CD8-positive, alpha-beta memory T cell (primary cell): ENCODE results near the gene TCAP. TPM values are rescaled to one million over a fixed set of nuclear protein-coding genes. Genes with fewer than 3 reads are reported as not detected.
A peak's percentile ranks its signal among the peaks of the same experiment; 100 is the strongest.

Experiments used
- CTCF ChIA-PET: fragments of 350-600 bp; sonication (Branson Sonifier 250); formaldehyde crosslinking; loops from one replicate; lab custom pipeline; 2021; ENCODE audit warnings: antibody characterized with exemption; lab: Charles Lee
- POLR2A ChIA-PET: fragments of 350-600 bp; sonication (Branson Sonifier 250); formaldehyde crosslinking; loops from one replicate; lab custom pipeline; 2021; ENCODE audit warnings: antibody characterized with exemption; lab: Charles Lee
- DNase-seq, 5 donors: peaks; one replicate each; pipeline versions ENCODE4 v3.0.0 to v3.0.0-alpha.2; 2020 to 2022; ENCODE audit warnings: mixed read lengths in 1 of 5
- H3K27ac ChIP-seq: one replicate; pipeline ENCODE4 v1.7.0; 2013; ENCODE audit warnings: low read depth, mild to moderate bottlenecking, low read length, moderate library complexity
- H3K27me3 ChIP-seq: 2 replicates; pipeline ENCODE4 v1.7.0; 2013; ENCODE audit warnings: low read length, mild to moderate bottlenecking; ENCODE audit not compliant: insufficient read depth, poor library complexity, severe bottlenecking
- H3K36me3 ChIP-seq: 2 replicates; pipeline ENCODE4 v1.7.0; 2013; ENCODE audit warnings: mild to moderate bottlenecking, low read length, moderate library complexity; ENCODE audit not compliant: insufficient read depth
- H3K4me1 ChIP-seq: 2 replicates; pipeline ENCODE4 v1.7.0; 2013; ENCODE audit warnings: mild to moderate bottlenecking, low read length, moderate library complexity; ENCODE audit not compliant: insufficient read depth
- H3K4me3 ChIP-seq: 2 replicates; pipeline ENCODE4 v1.7.0; 2013; ENCODE audit warnings: mild to moderate bottlenecking, low read length
- H3K9me3 ChIP-seq: 2 replicates; pipeline ENCODE4 v1.7.0; 2013; ENCODE audit warnings: mild to moderate bottlenecking, low read length
- H3K27ac Mint-ChIP-seq, 8 donors: one replicate each; pipeline ENCODE4 v1.8.0; 2020 to 2021; ENCODE audit warnings: mixed read lengths in 8 of 8, mild to moderate bottlenecking in 6 of 8, inconsistent platforms in 3 of 8, moderate library complexity in 3 of 8
- H3K27me3 Mint-ChIP-seq, 2 donors: one replicate each; pipeline ENCODE4 v1.8.0; 2020 to 2021; ENCODE audit warnings: mixed read lengths in 2 of 2, mild to moderate bottlenecking in 1 of 2, moderate library complexity in 1 of 2
- H3K36me3 Mint-ChIP-seq, 3 donors: one replicate each; pipeline ENCODE4 v1.8.0; 2020 to 2021; ENCODE audit warnings: mixed read lengths in 3 of 3, inconsistent platforms in 1 of 3, mild to moderate bottlenecking in 1 of 3
- H3K4me1 Mint-ChIP-seq, 3 donors: one replicate each; pipeline ENCODE4 v1.8.0; 2020 to 2021; ENCODE audit warnings: mixed read lengths in 3 of 3, inconsistent platforms in 1 of 3, mild to moderate bottlenecking in 1 of 3
- H3K4me3 Mint-ChIP-seq, 7 donors: one replicate each; pipeline ENCODE4 v1.8.0; 2020 to 2021; ENCODE audit warnings: mixed read lengths in 7 of 7, mild to moderate bottlenecking in 6 of 7, moderate library complexity in 4 of 7, inconsistent platforms in 2 of 7
- H3K9me3 Mint-ChIP-seq, 5 donors: one replicate each; pipeline ENCODE4 v1.8.0; 2020 to 2022; ENCODE audit warnings: mixed read lengths in 5 of 5, mild to moderate bottlenecking in 3 of 5, moderate library complexity in 2 of 5, inconsistent platforms in 1 of 5
- polyA plus RNA-seq: library from polyadenylated mRNA; unstranded; fragments of 300-500 nt; fragmentation: Illumina TruSeq; gene quantifications from one replicate; pipeline ENCODE4 v1.2.3, GENCODE V29; 2021
- total RNA-seq, 2 experiments: library from RNA; stranded (reverse); gene quantifications; one replicate each; pipeline ENCODE4 v1.2.3, GENCODE V29; 2021

The TCAP gene, protein sequence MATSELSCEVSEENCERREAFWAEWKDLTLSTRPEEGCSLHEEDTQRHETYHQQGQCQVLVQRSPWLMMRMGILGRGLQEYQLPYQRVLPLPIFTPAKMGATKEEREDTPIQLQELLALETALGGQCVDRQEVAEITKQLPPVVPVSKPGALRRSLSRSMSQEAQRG
- total RNA-seq (1 to 10 TPM in 1 of 2 experiments, under 1 TPM in 1; 0.97 to 1.6 TPM), polyA plus RNA-seq (not detected)

DNA sequence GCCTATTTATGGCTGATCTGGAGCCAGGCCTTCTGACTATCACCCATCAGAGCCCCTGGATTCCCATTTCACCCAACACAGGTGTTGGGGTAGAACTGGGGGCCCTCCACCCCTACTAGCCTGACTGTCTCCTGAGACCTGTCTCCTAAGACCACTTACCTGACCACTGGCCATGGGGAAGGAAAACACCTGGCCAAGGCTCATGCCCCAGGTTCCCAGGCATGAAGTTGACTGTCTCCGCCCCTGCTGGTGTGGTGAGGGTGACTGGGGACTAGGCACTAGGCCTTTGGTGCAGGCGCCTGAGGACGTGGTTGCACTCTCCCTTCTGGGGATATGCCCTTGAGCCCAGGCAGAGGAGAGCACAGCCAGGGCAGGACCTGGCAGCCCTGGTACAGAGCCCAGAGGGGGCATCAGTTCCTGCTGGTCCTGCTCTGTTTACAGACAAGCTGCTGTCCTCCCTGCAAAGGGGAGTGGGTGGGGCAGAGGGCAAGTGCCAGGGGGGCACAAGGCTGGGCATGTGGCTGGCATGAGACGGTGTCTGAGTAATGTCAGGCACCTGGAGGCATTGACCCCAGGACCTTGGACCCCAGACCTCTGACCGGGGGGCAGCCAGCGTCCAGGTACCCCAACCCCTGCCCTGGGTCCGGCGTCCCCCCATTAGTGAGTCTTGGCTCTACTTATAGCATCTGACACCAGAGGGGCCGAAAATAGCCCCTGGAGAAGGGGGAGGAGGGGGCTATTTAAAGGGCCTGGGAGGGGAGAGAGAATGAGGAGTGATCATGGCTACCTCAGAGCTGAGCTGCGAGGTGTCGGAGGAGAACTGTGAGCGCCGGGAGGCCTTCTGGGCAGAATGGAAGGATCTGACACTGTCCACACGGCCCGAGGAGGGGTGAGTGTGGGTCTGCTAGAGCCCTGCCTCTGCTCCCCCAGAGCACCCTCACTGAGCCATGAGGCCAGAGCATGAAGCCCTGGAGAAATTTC, at the start of gene TCAP:
TSS of gene TCAP (plus strand) at position 769 of the 981 bp plus-strand sequence. CDS start at position 780, 11 bp downstream.
- Mint-ChIP-seq H3K27me3 (peaks cover 3 to 19% of the 10 kb centered on the region in 2 donors), H3K36me3 (peaks cover 0 to 31% (median 4%) of the 10 kb centered on the region in 3 donors), H3K4me1 (peaks cover 4 to 16% (median 6%) of the 10 kb centered on the region in 3 donors), H3K4me3 (peak within 1 kb of the TSS in 2 of 7 donors; percentile 23 to 28), H3K9me3 (no peaks in the 10 kb centered on the region), H3K27ac (peak within 1 kb of the TSS in 5 of 8 donors; percentile 23 to 71 (median 33))
- no peak for DNase-seq
- no peaks in the 10 kb centered on the region for H3K9me3 ChIP-seq
- CTCF ChIA-PET, result interaction anchor here (0.9 to 9.1 kb wide), 5 partner anchors 10 to 43 kb away, joined by 3 to 60 read pairs (median 9); no protein-coding TSS in a partner anchor
- peaks cover 19% of the 10 kb centered on the region for H3K36me3 ChIP-seq
- POLR2A ChIA-PET, result no interaction called here
- H3K4me3 ChIP-seq, result no peak within 1 kb of the TSS
- H3K27me3 ChIP-seq, result no peaks in the 10 kb centered on the region
- H3K4me1 ChIP-seq, result peaks cover 6% of the 10 kb centered on the region
- H3K27ac ChIP-seq, result no peak within 1 kb of the TSS

DNA sequence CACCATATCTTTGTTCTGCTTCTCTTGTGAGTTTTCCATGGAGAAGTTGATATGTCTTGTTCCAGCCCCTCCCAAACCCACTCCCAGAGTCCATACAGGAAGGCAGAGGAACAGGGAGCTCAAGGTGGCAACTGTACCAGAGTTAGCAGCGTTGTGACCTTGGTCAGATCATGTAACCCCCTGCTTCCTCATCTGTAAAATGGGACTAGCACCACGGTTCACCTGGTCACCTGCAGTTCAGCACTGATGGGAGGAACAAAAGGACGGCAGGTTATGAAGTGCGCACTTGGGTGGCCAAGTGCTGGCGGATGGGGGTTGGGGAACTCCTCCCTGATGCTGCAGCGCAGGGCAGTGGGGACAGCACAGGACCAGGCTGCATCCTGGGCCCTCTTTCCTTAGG, 49.7 kb upstream of the TCAP start:
- Histone ChIP-seq H3K27ac (no peak overlapping the region), H3K36me3 (no peaks in the 10 kb centered on the region), H3K9me3 (no peaks in the 10 kb centered on the region), H3K27me3 (peaks cover 4% of the 10 kb centered on the region), H3K4me1 (peaks cover 9% of the 10 kb centered on the region), H3K4me3 (no peak overlapping the region)
- DNase-seq, result no peak
- Mint-ChIP-seq H3K4me3 (peak overlapping the region in 1 of 7 donors; percentile 38), H3K27ac (no peak overlapping the region), H3K36me3 (peaks cover 0 to 2% (median 0%) of the 10 kb centered on the region in 3 donors), H3K27me3 (peaks cover 12 to 38% of the 10 kb centered on the region in 2 donors), H3K4me1 (peaks cover 0 to 9% (median 7%) of the 10 kb centered on the region in 3 donors), H3K9me3 (peaks cover 0 to 2% (median 0%) of the 10 kb centered on the region in 5 donors)
- ChIA-PET CTCF (interaction anchor here (1.1 to 3.7 kb wide), 3 partner anchors 8 to 53 kb away, joined by 3 to 15 read pairs (median 3); partner anchors contain the start of gene PNMT), POLR2A (no interaction called here)

DNA sequence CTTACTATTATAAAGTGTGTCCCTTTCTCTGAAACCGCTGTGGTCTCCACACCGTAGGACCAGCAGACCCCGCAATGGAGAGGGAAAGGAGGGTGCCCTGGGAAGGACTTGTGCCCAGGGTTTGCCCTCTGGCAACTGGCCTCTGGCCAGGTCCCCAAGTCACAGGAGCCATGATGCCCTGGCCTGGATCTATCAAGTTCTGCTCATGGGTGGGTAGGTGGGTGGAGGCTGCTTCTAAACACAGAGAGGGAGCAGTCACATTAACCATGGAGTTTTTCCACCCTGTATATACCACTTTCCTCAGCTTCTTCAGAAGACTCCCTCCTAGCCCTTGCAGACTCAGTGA, 48.1 kb upstream of the TCAP start:
- DNase-seq, result no peak
- peaks cover 0 to 2% (median 0%) of the 10 kb centered on the region in 3 donors for H3K36me3 Mint-ChIP-seq
- peaks cover 4 to 12% (median 11%) of the 10 kb centered on the region in 3 donors for H3K4me1 Mint-ChIP-seq
- peak overlapping the region; percentile 41 for H3K4me3 ChIP-seq
- peaks cover 4% of the 10 kb centered on the region for H3K27me3 ChIP-seq
- ChIA-PET CTCF (interaction anchor here (1.0 to 11.4 kb wide), 2 partner anchors 17 to 35 kb away, joined by 4 to 161 read pairs; partner anchors contain the start of gene STARD3), POLR2A (no interaction called here)
- H3K9me3 ChIP-seq, result no peaks in the 10 kb centered on the region
- H3K4me1 ChIP-seq, result peaks cover 12% of the 10 kb centered on the region
- H3K27ac ChIP-seq, result no peak overlapping the region
- peak overlapping the region; percentile 54 to 85 (median 66) for H3K4me3 Mint-ChIP-seq
- H3K36me3 ChIP-seq, result no peaks in the 10 kb centered on the region
- no peak overlapping the region for H3K27ac Mint-ChIP-seq
- H3K9me3 Mint-ChIP-seq, result no peaks in the 10 kb centered on the region
- H3K27me3 Mint-ChIP-seq, result peaks cover 9 to 29% of the 10 kb centered on the region in 2 donors

DNA sequence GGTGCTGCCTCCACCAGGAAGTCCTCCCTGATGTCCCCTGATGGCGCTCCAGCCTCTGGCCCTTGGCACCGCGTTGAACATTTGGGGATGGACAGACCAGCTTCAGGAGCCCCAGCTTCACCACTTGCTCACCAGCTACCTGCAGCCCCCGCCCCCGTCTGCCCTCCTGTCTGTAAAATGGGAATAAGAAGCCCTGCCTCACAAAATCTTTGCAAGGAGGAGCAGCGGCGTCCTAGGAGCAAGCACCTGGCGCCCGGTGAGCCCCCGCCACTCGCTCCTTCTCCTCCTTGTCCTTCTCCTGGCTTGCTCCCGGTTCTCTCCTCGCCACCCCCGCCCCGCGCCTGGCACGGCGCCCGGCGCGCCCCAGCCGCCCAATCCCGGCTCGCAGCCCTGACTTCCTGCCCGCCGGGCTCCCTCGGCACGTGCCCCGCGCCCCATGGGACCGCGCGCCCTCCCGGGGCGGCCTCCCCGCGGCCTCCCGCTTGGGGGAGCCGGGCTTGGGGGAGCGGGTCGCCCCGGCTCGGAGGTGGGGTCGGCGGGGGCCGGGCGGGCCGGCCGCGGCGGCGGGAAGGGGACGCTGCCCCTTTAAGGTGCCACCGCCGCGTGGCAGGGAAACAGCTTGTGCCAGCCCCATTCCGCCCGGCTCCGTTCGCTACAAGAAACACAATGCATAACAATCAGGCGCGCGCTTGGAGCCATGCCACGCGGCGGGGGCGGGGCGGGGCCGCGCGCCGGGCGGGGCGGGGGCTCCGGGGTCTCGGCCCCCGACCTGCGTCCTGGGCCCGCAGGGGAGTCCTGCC, 47.5 kb upstream of the TCAP start:
- Mint-ChIP-seq H3K27ac (no peak overlapping the region), H3K4me3 (peak overlapping the region; percentile 72 to 90 (median 82)), H3K27me3 (peaks cover 9 to 29% of the 10 kb centered on the region in 2 donors), H3K9me3 (no peaks in the 10 kb centered on the region), H3K36me3 (peaks cover 0 to 2% (median 0%) of the 10 kb centered on the region in 3 donors), H3K4me1 (peaks cover 10 to 17% (median 16%) of the 10 kb centered on the region in 3 donors)
- no peaks in the 10 kb centered on the region for H3K9me3 ChIP-seq
- H3K36me3 ChIP-seq, result no peaks in the 10 kb centered on the region
- peak; percentile 32 to 68 (median 47) for DNase-seq
- H3K4me3 ChIP-seq, result peak overlapping the region; percentile 41
- peaks cover 16% of the 10 kb centered on the region for H3K4me1 ChIP-seq
- no peak overlapping the region for H3K27ac ChIP-seq
- POLR2A ChIA-PET, result no interaction called here
- peaks cover 4% of the 10 kb centered on the region for H3K27me3 ChIP-seq
- CTCF ChIA-PET, result interaction anchor here (1.0 to 11.4 kb wide), 3 partner anchors 16 to 70 kb away, joined by 4 to 161 read pairs (median 5); partner anchors contain the start of gene STARD3

DNA sequence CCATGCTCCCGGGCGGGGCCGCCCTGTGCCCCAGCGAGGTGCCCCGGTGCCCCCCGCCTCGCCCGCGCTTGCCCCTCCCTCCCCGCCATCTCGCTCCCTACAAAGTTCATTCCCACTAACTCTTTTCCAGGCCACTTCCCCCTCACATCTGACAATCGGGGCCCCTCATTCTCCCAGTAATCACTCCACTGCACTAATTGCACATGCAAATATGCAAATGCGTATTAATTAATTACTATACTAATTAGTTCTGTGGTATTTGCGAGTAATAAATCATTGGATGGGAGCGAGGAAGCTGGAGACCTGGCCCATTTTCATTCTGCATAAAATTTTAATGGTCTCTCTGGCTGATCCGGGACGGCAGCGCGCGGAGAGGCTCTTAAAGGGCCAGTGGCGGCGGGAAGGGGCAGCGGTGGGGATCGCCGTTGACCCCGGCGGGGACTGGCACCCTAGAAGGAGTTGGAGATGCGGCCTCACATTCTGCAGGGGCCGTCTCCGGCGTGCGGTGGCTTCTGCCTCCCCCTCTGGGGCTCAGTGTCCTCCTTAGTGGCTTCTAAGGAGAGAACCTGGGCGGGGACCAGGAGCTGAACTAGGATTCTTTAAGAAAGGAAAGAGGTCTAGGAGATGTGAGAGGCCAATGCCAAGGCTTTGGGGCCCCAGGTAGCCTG, 46.8 kb upstream of the TCAP start:
- peak overlapping the region; percentile 72 to 90 (median 82) for H3K4me3 Mint-ChIP-seq
- Histone ChIP-seq H3K36me3 (no peaks in the 10 kb centered on the region), H3K9me3 (no peaks in the 10 kb centered on the region), H3K4me1 (peaks cover 24% of the 10 kb centered on the region), H3K27ac (no peak overlapping the region), H3K4me3 (peak overlapping the region; percentile 51), H3K27me3 (peaks cover 4% of the 10 kb centered on the region)
- peaks cover 2 to 21% of the 10 kb centered on the region in 2 donors for H3K27me3 Mint-ChIP-seq
- H3K36me3 Mint-ChIP-seq, result peaks cover 0 to 2% (median 0%) of the 10 kb centered on the region in 3 donors
- ChIA-PET POLR2A (interaction anchor here (1.4 kb wide), 1 partner anchor 19 kb away, joined by 3 read pairs; the partner anchor contains the start of gene STARD3), CTCF (interaction anchor here (1.3 to 11.4 kb wide), 5 partner anchors 15 to 362 kb away, joined by 4 to 161 read pairs (median 5); partner anchors contain the start of genes MIEN1, PSMD3 and STARD3)
- no peak for DNase-seq
- H3K9me3 Mint-ChIP-seq, result no peaks in the 10 kb centered on the region
- peak overlapping the region in 2 of 8 donors; percentile 66 to 74 for H3K27ac Mint-ChIP-seq
- peaks cover 16 to 24% (median 18%) of the 10 kb centered on the region in 3 donors for H3K4me1 Mint-ChIP-seq

DNA sequence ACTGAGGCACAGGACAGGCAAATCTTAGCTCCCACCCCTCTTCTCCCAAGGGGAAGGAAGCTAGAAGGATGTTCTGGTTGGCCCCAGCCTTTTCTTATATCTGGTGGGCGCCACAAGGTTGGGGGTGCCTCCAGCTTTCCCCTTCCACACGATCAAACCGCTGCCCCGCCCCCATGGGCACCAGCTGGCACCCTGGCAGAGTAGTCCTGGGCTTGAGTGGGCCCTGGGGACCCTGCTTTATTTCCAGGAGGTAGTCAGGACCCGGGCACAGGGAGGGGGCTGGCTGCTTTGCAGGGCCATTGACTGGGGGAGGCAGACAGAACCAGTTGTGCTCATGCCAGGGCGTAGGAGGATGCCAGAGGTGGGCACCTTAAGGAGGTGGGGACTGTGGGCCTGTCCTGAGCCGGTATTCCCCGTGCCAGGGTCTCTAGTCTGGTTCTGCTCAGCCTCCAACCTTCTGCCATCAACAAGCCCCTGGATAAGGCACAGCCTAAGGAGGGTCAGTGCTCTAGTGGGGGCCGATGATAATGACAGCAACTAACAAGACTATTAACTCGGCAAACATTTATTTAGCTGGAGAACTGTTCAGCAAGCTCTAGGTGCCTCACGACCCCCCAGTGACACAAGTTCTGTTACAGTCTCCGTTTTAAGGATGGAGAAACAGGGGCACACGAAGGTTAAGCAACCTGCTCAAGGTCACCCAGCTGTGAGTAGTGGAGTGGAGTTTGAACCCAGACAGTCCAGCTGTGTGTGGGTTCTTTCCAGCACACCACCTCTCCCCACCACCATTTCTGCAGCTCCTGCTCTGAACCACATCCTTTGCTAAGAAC, 46.0 kb upstream of the TCAP start:
- H3K27me3 Mint-ChIP-seq, result peaks cover 1 to 18% of the 10 kb centered on the region in 2 donors
- no peaks in the 10 kb centered on the region for H3K36me3 ChIP-seq
- POLR2A ChIA-PET, result interaction anchor here (0.5 to 1.4 kb wide), 2 partner anchors 18 to 111 kb away, joined by 3 to 5 read pairs; partner anchors contain the start of gene STARD3
- peaks cover 4% of the 10 kb centered on the region for H3K27me3 ChIP-seq
- CTCF ChIA-PET, result interaction anchor here (1.1 to 11.4 kb wide), 6 partner anchors 12 to 362 kb away, joined by 3 to 161 read pairs (median 4); partner anchors contain the start of genes MIEN1, PSMD3 and STARD3
- peaks cover 20 to 30% (median 20%) of the 10 kb centered on the region in 3 donors for H3K4me1 Mint-ChIP-seq
- no peak overlapping the region for H3K27ac ChIP-seq
- peaks cover 0 to 2% (median 0%) of the 10 kb centered on the region in 3 donors for H3K36me3 Mint-ChIP-seq
- no peak overlapping the region for H3K4me3 ChIP-seq
- H3K27ac Mint-ChIP-seq, result peak overlapping the region in 1 of 8 donors; percentile 56
- no peaks in the 10 kb centered on the region for H3K9me3 Mint-ChIP-seq
- DNase-seq, result no peak
- peak overlapping the region in 6 of 7 donors; percentile 19 to 82 (median 37) for H3K4me3 Mint-ChIP-seq
- H3K9me3 ChIP-seq, result no peaks in the 10 kb centered on the region
- H3K4me1 ChIP-seq, result peaks cover 27% of the 10 kb centered on the region
